Mononuclear cell (primary cell): ENCODE results near the gene FGD2. TPM values are rescaled to one million over a fixed set of nuclear protein-coding genes. Genes with fewer than 3 reads are reported as not detected.

Experiments
- H3K27me3 ChIP-seq: 2 replicates; pipeline ENCODE4 v1.6.0; 2011; ENCODE audit warnings: low read length, control low read depth; ENCODE audit not compliant: insufficient read depth
- H3K4me1 ChIP-seq: 2 replicates; pipeline ENCODE4 v1.5.1; 2011; ENCODE audit warnings: mild to moderate bottlenecking, low read length, control low read depth; ENCODE audit not compliant: insufficient read depth
- H3K4me3 ChIP-seq: 2 replicates; pipeline ENCODE4 v1.5.1; 2011; ENCODE audit warnings: mild to moderate bottlenecking, low read length, moderate library complexity
- H3K9me3 ChIP-seq: 2 replicates; pipeline ENCODE4 v1.5.1; 2011; ENCODE audit warnings: low read depth, mild to moderate bottlenecking, control low read depth, low read length
- total RNA-seq: library from RNA; depleted of rRNA; stranded (reverse); fragments of >200 nt; gene quantifications from one replicate; pipeline ENCODE4 v1.2.3, GENCODE V29; 2012

FGD2 gene
- 41.7 TPM for total RNA-seq

GRCh38 chr6:37005061-37005810 lies at the start of gene FGD2:
Gene FGD2, plus strand, starts transcription at chr6:37005655. Its CDS starts 163 bp downstream, at chr6:37005818.
- no peaks in the 10 kb centered on the region for H3K9me3 ChIP-seq
- peaks cover 60% of the 10 kb centered on the region for H3K4me1 ChIP-seq
- H3K4me3 ChIP-seq, result peak within 1 kb of the TSS; percentile 56
- no peaks in the 10 kb centered on the region for H3K27me3 ChIP-seq

- H3K27me3 ChIP-seq, result peaks cover 4% of the 10 kb centered on the region
- no peaks in the 10 kb centered on the region for H3K9me3 ChIP-seq
- no peak overlapping the region for H3K4me3 ChIP-seq
- H3K4me1 ChIP-seq, result peaks cover 25% of the 10 kb centered on the region
These were observed 49.6 kb upstream of the FGD2 start for GRCh38 chr6:36955671-36956445.

- peaks cover 4% of the 10 kb centered on the region for H3K27me3 ChIP-seq
- no peaks in the 10 kb centered on the region for H3K9me3 ChIP-seq
- H3K4me1 ChIP-seq, result peaks cover 25% of the 10 kb centered on the region
- H3K4me3 ChIP-seq, result no peak overlapping the region
These were observed 49.0 kb upstream of the FGD2 start for GRCh38 chr6:36956446-36956820.

- Histone ChIP-seq H3K27me3 (peaks cover 4% of the 10 kb centered on the region), H3K4me3 (no peak overlapping the region), H3K4me1 (peaks cover 29% of the 10 kb centered on the region), H3K9me3 (no peaks in the 10 kb centered on the region)
These were observed 47.6 kb upstream of the FGD2 start for GRCh38 chr6:36957773-36958271.

GRCh38 chr6:36958775-36959554 lies 46.5 kb upstream of the FGD2 start:
- Histone ChIP-seq H3K4me1 (peaks cover 34% of the 10 kb centered on the region), H3K9me3 (no peaks in the 10 kb centered on the region), H3K4me3 (no peak overlapping the region), H3K27me3 (peaks cover 4% of the 10 kb centered on the region)

GRCh38 chr6:36959555-36960250 lies 45.8 kb upstream of the FGD2 start:
- H3K4me3 ChIP-seq, result no peak overlapping the region
- H3K9me3 ChIP-seq, result no peaks in the 10 kb centered on the region
- peaks cover 33% of the 10 kb centered on the region for H3K4me1 ChIP-seq
- H3K27me3 ChIP-seq, result peaks cover 2% of the 10 kb centered on the region

- Histone ChIP-seq H3K27me3 (no peaks in the 10 kb centered on the region), H3K9me3 (no peaks in the 10 kb centered on the region), H3K4me1 (peaks cover 26% of the 10 kb centered on the region), H3K4me3 (no peak overlapping the region)
These were observed 43.7 kb upstream of the FGD2 start for GRCh38 chr6:36961441-36962435.

- Histone ChIP-seq H3K27me3 (no peaks in the 10 kb centered on the region), H3K4me1 (peaks cover 26% of the 10 kb centered on the region), H3K9me3 (no peaks in the 10 kb centered on the region), H3K4me3 (no peak overlapping the region)
These were observed 42.6 kb upstream of the FGD2 start for GRCh38 chr6:36962874-36963273.

- Histone ChIP-seq H3K4me1 (peaks cover 26% of the 10 kb centered on the region), H3K9me3 (no peaks in the 10 kb centered on the region), H3K4me3 (no peak overlapping the region), H3K27me3 (no peaks in the 10 kb centered on the region)
These were observed 41.8 kb upstream of the FGD2 start for GRCh38 chr6:36963451-36964290.

GRCh38 chr6:36964349-36964748 lies 41.1 kb upstream of the FGD2 start:
- H3K9me3 ChIP-seq, result no peaks in the 10 kb centered on the region
- no peak overlapping the region for H3K4me3 ChIP-seq
- peaks cover 26% of the 10 kb centered on the region for H3K4me1 ChIP-seq
- H3K27me3 ChIP-seq, result no peaks in the 10 kb centered on the region

- Histone ChIP-seq H3K27me3 (no peaks in the 10 kb centered on the region), H3K9me3 (no peaks in the 10 kb centered on the region), H3K4me3 (no peak overlapping the region), H3K4me1 (peaks cover 26% of the 10 kb centered on the region)
These were observed 40.5 kb upstream of the FGD2 start for GRCh38 chr6:36964908-36965307.

GRCh38 chr6:36967301-36967700 lies 38.2 kb upstream of the FGD2 start:
- no peak overlapping the region for H3K4me3 ChIP-seq
- H3K27me3 ChIP-seq, result no peaks in the 10 kb centered on the region
- no peaks in the 10 kb centered on the region for H3K9me3 ChIP-seq
- H3K4me1 ChIP-seq, result peaks cover 26% of the 10 kb centered on the region

GRCh38 chr6:36967757-36968156 lies 37.7 kb upstream of the FGD2 start:
- Histone ChIP-seq H3K4me3 (no peak overlapping the region), H3K27me3 (no peaks in the 10 kb centered on the region), H3K4me1 (peaks cover 23% of the 10 kb centered on the region), H3K9me3 (no peaks in the 10 kb centered on the region)
